GM12878 (cell line): ENCODE results near the gene LTB. TPM values are rescaled to one million over a fixed set of nuclear protein-coding genes. Genes with fewer than 3 reads are reported as not detected.

Source experiments
- ATAC-seq: fragments of 200-7000 bp; cut with Tn5 transposase; 3 replicates; pipeline ENCODE4 v1.9.1; 2020; ENCODE audit warnings: mild to moderate bottlenecking, moderate library complexity
- BruUV-seq: library from RNA; stranded (reverse); fragments of 400-500 nt; replicated peaks from 2 replicates; lab custom pipeline; 2021; lab: Mats Ljungman, UMichigan
- CTCF ChIA-PET: fragments of 300-600 bp; sonication (Branson Sonifier 250); formaldehyde crosslinking; extraction: SDS; loops from one replicate; lab custom pipeline; 2021; ENCODE audit warnings: inconsistent platforms; lab: Yijun Ruan, JAX
- POLR2A ChIA-PET: fragments of 350-600 bp; formaldehyde crosslinking; extraction: SDS; loops from one replicate; lab custom pipeline; 2021; ENCODE audit warnings: inconsistent platforms; lab: Charles Lee
- RAD21 ChIA-PET: fragments of 300-600 bp; sonication (Branson Sonifier 250); formaldehyde crosslinking; loops from one replicate; lab custom pipeline; 2023; ENCODE audit warnings: antibody characterized with exemption; ENCODE audit not compliant: unreplicated experiment; lab: Charles Lee
- SMC1A ChIA-PET: fragments of 300-600 bp; sonication (Branson Sonifier 250); formaldehyde crosslinking; loops from one replicate; lab custom pipeline; 2023; ENCODE audit not compliant: unreplicated experiment, uncharacterized antibody; lab: Charles Lee
- DNase-seq: peaks from one replicate; pipeline ENCODE4 v3.0.0-alpha.2; 2011; ENCODE audit warnings: low read depth, low spot score
- FAIRE-seq: peaks from 3 replicates; lab custom pipeline; 2011; peaks lifted over from hg19 to GRCh38; lab: Jason Lieb, UNC
- H2AFZ ChIP-seq: 2 replicates; pipeline ENCODE4 v1.6.0; 2011; ENCODE audit warnings: low read depth, low read length, control low read depth; ENCODE audit not compliant: control insufficient read depth
- H3K27ac ChIP-seq: 2 replicates; pipeline ENCODE4 v1.5.1; 2011; ENCODE audit warnings: control low read depth; ENCODE audit not compliant: control insufficient read depth, insufficient read depth
- H3K27me3 ChIP-seq, 2 experiments: replicated peaks in 1 of 2; 2 replicates each; pipeline versions ENCODE4 v1.6.0 to v1.6.1; 2011; ENCODE audit warnings: low read length in 1 of 2; ENCODE audit not compliant: control insufficient read depth in 2 of 2, insufficient read depth in 2 of 2
- H3K36me3 ChIP-seq, 2 experiments: 2 replicates each; pipeline ENCODE4 v1.5.1; 2011; ENCODE audit warnings: low read length in 1 of 2; ENCODE audit not compliant: control insufficient read depth in 2 of 2, insufficient read depth in 2 of 2
- H3K4me1 ChIP-seq: 2 replicates; pipeline ENCODE4 v1.6.1; 2011; ENCODE audit warnings: mild to moderate bottlenecking, low read length, moderate library complexity, mixed read lengths; ENCODE audit not compliant: control insufficient read depth, insufficient read depth
- H3K4me2 ChIP-seq: 2 replicates; pipeline ENCODE4 v1.6.0; 2011; ENCODE audit warnings: control low read depth; ENCODE audit not compliant: control insufficient read depth, insufficient read depth
- H3K4me3 ChIP-seq: fragments of 200-600 bp; sonication (generic); 2 replicates; pipeline ENCODE4 v1.5.1; 2016
- H3K79me2 ChIP-seq: 2 replicates; pipeline ENCODE4 v1.6.0; 2011; ENCODE audit warnings: low read length; ENCODE audit not compliant: control insufficient read depth, insufficient read depth
- H3K9ac ChIP-seq: 2 replicates; pipeline ENCODE4 v1.8.0; 2011; ENCODE audit warnings: low read length, control low read depth, mixed read lengths; ENCODE audit not compliant: control insufficient read depth, insufficient read depth
- H3K9me3 ChIP-seq: replicated peaks from 3 replicates; pipeline ENCODE4 v1.5.1; 2011; ENCODE audit warnings: mild to moderate bottlenecking, low read length; ENCODE audit not compliant: control insufficient read depth, insufficient read depth
- H4K20me1 ChIP-seq: 2 replicates; pipeline ENCODE4 v1.6.0; 2011; ENCODE audit not compliant: control insufficient read depth, insufficient read depth
- CBX3 ChIP-seq: fragments of 200-600 bp; sonication (generic); IDR thresholded peaks from 2 replicates; pipeline ENCODE4 v1.6.1; 2016; ENCODE audit warnings: low read depth, borderline replicate concordance
- CHD2 ChIP-seq: IDR thresholded peaks from 2 replicates; pipeline ENCODE4 v1.6.1; 2011; ENCODE audit warnings: low read depth, low read length, improper control_type of control experiment, borderline replicate concordance
- DPF2 ChIP-seq: fragments of 450-650 bp; IDR thresholded peaks from 2 replicates; pipeline ENCODE4 v1.6.1; 2017; ENCODE audit warnings: mild to moderate bottlenecking
- ESRRA ChIP-seq: IDR thresholded peaks from 2 replicates; pipeline ENCODE4 v1.6.1; 2012; ENCODE audit warnings: mild to moderate bottlenecking, low read length, improper control_type of control experiment
- EZH2 ChIP-seq: IDR thresholded peaks from 2 replicates; pipeline ENCODE4 v1.6.1; 2012; ENCODE audit warnings: low read depth, mild to moderate bottlenecking, control low read depth, inconsistent platforms, low read length, borderline replicate concordance; ENCODE audit not compliant: control insufficient read depth
- HCFC1 ChIP-seq: fragments of 150-350 bp; IDR thresholded peaks from 2 replicates; pipeline ENCODE4 v1.6.1; 2014; ENCODE audit warnings: low read length
- HDGF ChIP-seq: fragments of 450-650 bp; IDR thresholded peaks from 2 replicates; pipeline ENCODE4 v1.6.1; 2016; ENCODE audit warnings: antibody characterized with exemption
- PML ChIP-seq: IDR thresholded peaks from 2 replicates; pipeline ENCODE4 v1.6.1; 2012; ENCODE audit warnings: low read length, inconsistent platforms
- SMAD1 ChIP-seq: fragments of 450-650 bp; IDR thresholded peaks from 2 replicates; pipeline ENCODE4 v1.6.1; 2018; ENCODE audit warnings: mild to moderate bottlenecking, low read depth; ENCODE audit not compliant: partially characterized antibody
- SREBF1 ChIP-seq: IDR thresholded peaks from 2 replicates; pipeline ENCODE4 v1.6.1; 2012; ENCODE audit warnings: mild to moderate bottlenecking, low read length
- SUPT20H ChIP-seq: IDR thresholded peaks from 2 replicates; pipeline ENCODE4 v1.6.1; 2011; ENCODE audit warnings: low read depth, mild to moderate bottlenecking, low read length, moderate library complexity, borderline replicate concordance; ENCODE audit not compliant: control insufficient read depth
- ZNF217 ChIP-seq: fragments of 450-650 bp; IDR thresholded peaks from 2 replicates; pipeline ENCODE4 v1.6.1; 2017; ENCODE audit warnings: antibody characterized with exemption, mild to moderate bottlenecking
- WGBS: methylation state at CpG from one replicate; pipeline ENCODE4 v1.1.6; 2016; ENCODE audit warnings: low lambda C conversion rate; ENCODE audit not compliant: insufficient replicate concordance, insufficient coverage; ENCODE audit errors: missing lambda C conversion rate; 5-methylcytosine and 5-hydroxymethylcytosine counted together
- in situ Hi-C: fragments of 300-500 bp; cut with MboI; formaldehyde crosslinking; loops from 9 replicates; pipeline ENCODE4 v1.14.3; 2018; ENCODE audit warnings: mixed read lengths
- intact Hi-C: fragments of 100-400 bp; cut with micrococcal nuclease; formaldehyde crosslinking; loops from one replicate; pipeline ENCODE4 v1.14.2; 2022; ENCODE audit not compliant: unreplicated experiment
- polyA plus RNA-seq, 11 experiments: library from polyadenylated mRNA; depleted of rRNA in 4 of 11; unstranded in 6 of 11; stranded (reverse) in 5 of 11; fragments of >200 nt; fragmentation: Nextera tagmentation in 4 of 11; fragmentation: Illumina TruSeq in 1 of 11; extraction: Ambion mirVana in 4 of 11; extraction: Trizol in 1 of 11; gene quantifications; 1 replicate in 1 of 11; 2 replicates in 10 of 11; pipeline versions ENCODE4 v1.2.1 to v1.2.3, GENCODE V29; 2011 to 2016; ENCODE audit warnings: inconsistent platforms in 2 of 11, missing spikeins in 2 of 11, low read depth in 1 of 11
- total RNA-seq, 4 experiments: library from RNA; depleted of rRNA in 3 of 4; stranded (reverse); fragments of >200 nt in 3 of 4; fragmentation: Illumina TruSeq in 1 of 4; extraction: Trizol in 1 of 4; gene quantifications; 2 replicates each; pipeline versions ENCODE4 v1.2.1 to v1.2.3, GENCODE V29; 2013 to 2021
- TF ChIP-seq, protein P1 (sequence below): fragments of 450-650 bp; IDR thresholded peaks from 2 replicates; pipeline ENCODE4 v1.6.1; 2017; ENCODE audit warnings: low read depth, mild to moderate bottlenecking, moderate library complexity
- TF ChIP-seq, protein P2 (sequence below): IDR thresholded peaks from 2 replicates; pipeline ENCODE4 v1.6.1; 2011; ENCODE audit warnings: low read depth, mild to moderate bottlenecking, low read length, moderate library complexity, borderline replicate concordance; ENCODE audit errors: extremely low read depth
- TF ChIP-seq, protein P3 (sequence below): fragments of 450-650 bp; IDR thresholded peaks from 2 replicates; pipeline ENCODE4 v1.6.1; 2017; ENCODE audit warnings: borderline replicate concordance

Gene LTB
- total and polyA plus RNA-seq, 10 of the 15 experiments (the other 5 are each of a cell fraction or from before 2014, with no cell fraction given): 0.71 to 74.3 (median 20.0) TPM

DNA sequence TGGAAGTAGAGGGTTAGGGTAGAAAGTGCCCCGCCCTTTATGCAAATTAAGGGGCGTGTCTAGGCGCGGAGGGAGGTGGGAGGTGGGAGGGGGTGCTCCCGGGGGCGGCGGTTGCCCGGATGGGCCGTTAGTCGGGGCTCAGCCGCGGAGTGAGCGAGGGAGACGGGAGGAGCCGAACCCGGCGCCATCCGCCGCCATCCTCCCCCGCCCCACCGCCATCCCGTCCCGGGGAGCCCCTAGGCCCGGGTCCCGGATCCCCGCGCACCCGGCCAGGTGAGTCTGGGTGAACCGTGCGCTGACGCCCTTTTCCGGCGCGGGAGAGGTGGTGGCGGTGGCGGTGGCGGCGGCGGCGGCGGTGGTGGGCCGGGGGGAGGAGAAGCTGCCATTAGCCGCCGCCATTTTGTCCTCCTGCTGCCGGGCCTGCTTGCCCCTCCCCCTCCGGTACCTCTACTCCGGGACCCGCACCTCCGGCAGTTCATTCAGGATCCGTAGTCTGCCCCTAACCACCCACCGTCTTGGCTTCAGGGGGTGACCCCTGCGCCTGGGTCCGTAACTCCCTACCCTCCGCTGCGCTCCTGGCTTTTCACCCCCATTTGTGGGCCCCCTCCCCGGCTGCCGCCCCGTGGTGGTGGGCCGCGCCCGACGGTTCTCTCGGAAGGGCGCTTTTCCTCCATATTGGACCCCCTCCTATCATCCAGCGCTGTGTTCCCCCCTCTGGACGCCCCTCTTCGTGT is 38.5 kb upstream of the LTB start, which contains the start of gene PRRC2A:
TSS of gene PRRC2A (plus strand) at position 130 of the 734 bp plus-strand sequence. CDS start 2,075 bp downstream, outside the sequence.
- H3K9me3 ChIP-seq: no peaks in the 10 kb centered on the region
- CTCF ChIA-PET: interaction anchor here (0.7 to 3.0 kb wide), 3 partner anchors 22 to 24 kb away, joined by 3 to 17 read pairs (median 4); no protein-coding TSS in a partner anchor
- peaks cover 13% of the 10 kb centered on the region for H3K4me1 ChIP-seq
- peaks cover 4% of the 10 kb centered on the region; the same call in 1 of the 2 replicates for H4K20me1 ChIP-seq
- H3K4me2 ChIP-seq: peak within 1 kb of the TSS; percentile 80
- intact Hi-C loops (loop anchor here (1.0 kb wide), 2 partner anchors 32 to 45 kb away; partner anchors contain the start of gene BAG6), in situ Hi-C loops (no loop called here)
- peak within 1 kb of the TSS; percentile 98 for H3K27ac ChIP-seq
- WGBS: 2% methylated on average over 17 of the region's 67 CpGs
- SMC1A ChIA-PET: interaction anchor here (0.8 to 2.9 kb wide), 12 partner anchors 11 to 209 kb away, joined by 3 to 15 read pairs (median 6); partner anchors contain the start of genes BAG6, C6orf47, DDX39B and GPANK1
- no peaks in the 10 kb centered on the region for H3K27me3 ChIP-seq
- RAD21 ChIA-PET: no interaction called here
- H3K36me3 ChIP-seq: peaks cover 17 to 27% of the 10 kb centered on the region in 2 experiments
- no TSS peak for BruUV-seq
- H3K79me2 ChIP-seq: peaks cover 48% of the 10 kb centered on the region
- ATAC-seq (peak; percentile 77), DNase-seq (no peak), FAIRE-seq (peak; percentile 23)
- H3K9ac ChIP-seq: peak within 1 kb of the TSS; percentile 99
- peak within 1 kb of the TSS; percentile 77 for H2AFZ ChIP-seq
- POLR2A ChIA-PET: interaction anchor here (0.6 to 5.2 kb wide), 11 partner anchors 11 to 201 kb away, joined by 3 to 58 read pairs (median 3); partner anchors contain the start of genes APOM, BAG6, C6orf47 and CLIC1
- peak within 1 kb of the TSS; percentile 86 for H3K4me3 ChIP-seq
- TF ChIP-seq ZNF217 (0 out of 2 replicates have a peak, but pooled peaks have one; percentile 21), PML (no peak; the same call in 1 of the 2 replicates), HCFC1 (no peak), SREBF1 (no peak), CBX3 (no peak), SMAD1 (no peak), CHD2 (peak; percentile 77), DPF2 (peak; percentile 37; the same call in 1 of the 2 replicates), HDGF (no peak; the same call in 1 of the 2 replicates), EZH2 (no peak), ESRRA (no peak), SUPT20H (no peak)
- TF ChIP-seq, protein P1, sequence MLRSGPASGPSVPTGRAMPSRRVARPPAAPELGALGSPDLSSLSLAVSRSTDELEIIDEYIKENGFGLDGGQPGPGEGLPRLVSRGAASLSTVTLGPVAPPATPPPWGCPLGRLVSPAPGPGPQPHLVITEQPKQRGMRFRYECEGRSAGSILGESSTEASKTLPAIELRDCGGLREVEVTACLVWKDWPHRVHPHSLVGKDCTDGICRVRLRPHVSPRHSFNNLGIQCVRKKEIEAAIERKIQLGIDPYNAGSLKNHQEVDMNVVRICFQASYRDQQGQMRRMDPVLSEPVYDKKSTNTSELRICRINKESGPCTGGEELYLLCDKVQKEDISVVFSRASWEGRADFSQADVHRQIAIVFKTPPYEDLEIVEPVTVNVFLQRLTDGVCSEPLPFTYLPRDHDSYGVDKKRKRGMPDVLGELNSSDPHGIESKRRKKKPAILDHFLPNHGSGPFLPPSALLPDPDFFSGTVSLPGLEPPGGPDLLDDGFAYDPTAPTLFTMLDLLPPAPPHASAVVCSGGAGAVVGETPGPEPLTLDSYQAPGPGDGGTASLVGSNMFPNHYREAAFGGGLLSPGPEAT: no peak
- TF ChIP-seq, protein P2, sequence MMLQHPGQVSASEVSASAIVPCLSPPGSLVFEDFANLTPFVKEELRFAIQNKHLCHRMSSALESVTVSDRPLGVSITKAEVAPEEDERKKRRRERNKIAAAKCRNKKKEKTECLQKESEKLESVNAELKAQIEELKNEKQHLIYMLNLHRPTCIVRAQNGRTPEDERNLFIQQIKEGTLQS: no peak
- TF ChIP-seq, protein P3, sequence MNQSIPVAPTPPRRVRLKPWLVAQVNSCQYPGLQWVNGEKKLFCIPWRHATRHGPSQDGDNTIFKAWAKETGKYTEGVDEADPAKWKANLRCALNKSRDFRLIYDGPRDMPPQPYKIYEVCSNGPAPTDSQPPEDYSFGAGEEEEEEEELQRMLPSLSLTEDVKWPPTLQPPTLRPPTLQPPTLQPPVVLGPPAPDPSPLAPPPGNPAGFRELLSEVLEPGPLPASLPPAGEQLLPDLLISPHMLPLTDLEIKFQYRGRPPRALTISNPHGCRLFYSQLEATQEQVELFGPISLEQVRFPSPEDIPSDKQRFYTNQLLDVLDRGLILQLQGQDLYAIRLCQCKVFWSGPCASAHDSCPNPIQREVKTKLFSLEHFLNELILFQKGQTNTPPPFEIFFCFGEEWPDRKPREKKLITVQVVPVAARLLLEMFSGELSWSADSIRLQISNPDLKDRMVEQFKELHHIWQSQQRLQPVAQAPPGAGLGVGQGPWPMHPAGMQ: no peak
